A549 (cell line): ENCODE data around the gene PLD3. TPM values are rescaled to one million over a fixed set of nuclear protein-coding genes. Genes with fewer than 3 reads are reported as not detected.

Experiments used
- ATAC-seq, 2 experiments: fragments of 200-7000 bp in 1 of 2; fragments of >200 bp in 1 of 2; cut with Nextera tagmentation in 1 of 2; cut with Tn5 transposase in 1 of 2; 3 replicates each; pipeline versions ENCODE4 v1.8.0 to v1.9.1; 2018 to 2020; ENCODE audit warnings: mild to moderate bottlenecking in 1 of 2, moderate library complexity in 1 of 2
- CTCF ChIA-PET: fragments of 300-600 bp; sonication (Branson Sonifier 250); formaldehyde crosslinking; extraction: SDS; loops from one replicate; lab custom pipeline; 2021; ENCODE audit warnings: antibody characterized with exemption, inconsistent platforms; lab: Yijun Ruan, JAX
- POLR2A ChIA-PET: fragments of 350-600 bp; formaldehyde crosslinking; extraction: SDS; loops from one replicate; lab custom pipeline; 2021; ENCODE audit warnings: antibody characterized with exemption, inconsistent platforms; lab: Yijun Ruan, JAX
- DNase-seq, 2 experiments: peaks; one replicate each; pipeline versions ENCODE4 v3.0.0 to v3.0.0-alpha.2; 2011 to 2016; ENCODE audit warnings: low read depth in 1 of 2, low spot score in 1 of 2
- FAIRE-seq: peaks from 2 replicates; lab custom pipeline; 2011; peaks lifted over from hg19 to GRCh38; lab: Jason Lieb, UNC
- H3K27ac ChIP-seq, 2 experiments: fragments of >200 bp; sonication (Bioruptor Twin); formaldehyde crosslinking; 3 replicates each; pipeline ENCODE4 v1.5.1; 2016 to 2017
- H3K4me1 ChIP-seq: fragments of >200 bp; sonication (Bioruptor Twin); formaldehyde crosslinking; 3 replicates; pipeline ENCODE4 v1.6.1; 2016
- H3K4me2 ChIP-seq: fragments of >200 bp; sonication (Bioruptor Twin); formaldehyde crosslinking; 3 replicates; pipeline ENCODE4 v1.6.1; 2016
- H3K4me3 ChIP-seq: fragments of >200 bp; sonication (Bioruptor Twin); formaldehyde crosslinking; 3 replicates; pipeline ENCODE4 v1.5.1; 2016
- H3K9me3 ChIP-seq: fragments of >200 bp; sonication (Bioruptor Twin); formaldehyde crosslinking; 3 replicates; pipeline ENCODE4 v1.6.1; 2016
- BHLHE40 ChIP-seq: IDR thresholded peaks from 2 replicates; pipeline ENCODE4 v1.6.1; 2012; ENCODE audit warnings: low read depth, low read length, inconsistent platforms
- CTCF ChIP-seq: fragments of >200 bp; sonication (Bioruptor Twin); formaldehyde crosslinking; IDR thresholded peaks from 3 replicates; pipeline ENCODE4 v1.5.1; 2016
- EHMT2 ChIP-seq: fragments of 200-600 bp; sonication (generic); IDR thresholded peaks from 2 replicates; pipeline ENCODE4 v1.6.1; 2016; ENCODE audit warnings: antibody characterized with exemption, low read depth, mild to moderate bottlenecking, moderate library complexity
- ELK1 ChIP-seq: fragments of 150-350 bp; IDR thresholded peaks from 2 replicates; pipeline ENCODE4 v1.6.1; 2014; ENCODE audit warnings: low read depth, mild to moderate bottlenecking, low read length
- ESRRA ChIP-seq: fragments of 150-350 bp; IDR thresholded peaks from 2 replicates; pipeline ENCODE4 v1.6.1; 2014; ENCODE audit warnings: mild to moderate bottlenecking, low read length, borderline replicate concordance
- FOSL2 ChIP-seq, 2 experiments: fragments of 450-650 bp in 1 of 2; fragments of >200 bp in 1 of 2; sonication (Bioruptor Twin) in 1 of 2; formaldehyde crosslinking; IDR thresholded peaks; 2 replicates each; pipeline versions ENCODE4 v1.5.0 to v1.6.1; 2016 to 2020; ENCODE audit warnings: mild to moderate bottlenecking in 1 of 2, moderate library complexity in 1 of 2
- HDAC2 ChIP-seq: fragments of 200-600 bp; sonication (generic); IDR thresholded peaks from 2 replicates; pipeline ENCODE4 v1.6.1; 2016
- HOXB5 ChIP-seq: fragments of 250-450 bp; sonication (Bioruptor Pico); IDR thresholded peaks from 2 replicates; pipeline ENCODE4 v1.5.0; 2020; ENCODE audit warnings: mild to moderate bottlenecking, moderate library complexity
- JUNB ChIP-seq: fragments of >200 bp; sonication (Bioruptor Twin); formaldehyde crosslinking; IDR thresholded peaks from 2 replicates; pipeline ENCODE4 v1.6.1; 2016
- KDM5A ChIP-seq: fragments of 200-600 bp; sonication (generic); IDR thresholded peaks from 2 replicates; pipeline ENCODE4 v1.6.1; 2016; ENCODE audit warnings: antibody characterized with exemption, mild to moderate bottlenecking
- MAX ChIP-seq: IDR thresholded peaks from 2 replicates; pipeline ENCODE4 v1.6.1; 2012
- MYC ChIP-seq: IDR thresholded peaks from 2 replicates; pipeline ENCODE4 v1.6.1; 2012; ENCODE audit warnings: mild to moderate bottlenecking, inconsistent platforms, low read length, improper control_type of control experiment, borderline replicate concordance
- RAD21 ChIP-seq, 2 experiments: fragments of >200 bp in 1 of 2; sonication (Bioruptor Twin) in 1 of 2; formaldehyde crosslinking in 1 of 2; IDR thresholded peaks in 1 of 2; conservative IDR thresholded peaks in 1 of 2; 2 replicates in 1 of 2; 3 replicates in 1 of 2; pipeline ENCODE4 v1.6.1; 2012 to 2018; ENCODE audit warnings: inconsistent platforms in 1 of 2
- RARB ChIP-seq: fragments of 250-450 bp; sonication (Bioruptor Pico); IDR thresholded peaks from 2 replicates; pipeline ENCODE4 v1.8.0; 2021; ENCODE audit warnings: mild to moderate bottlenecking, moderate library complexity
- RCOR1 ChIP-seq: fragments of 150-350 bp; IDR thresholded peaks from 2 replicates; pipeline ENCODE4 v1.6.1; 2014; ENCODE audit warnings: antibody characterized with exemption, low read length, low read depth
- REST ChIP-seq: fragments of 200-600 bp; sonication (generic); IDR thresholded peaks from 2 replicates; pipeline ENCODE4 v1.6.1; 2016; ENCODE audit warnings: antibody characterized with exemption, mild to moderate bottlenecking, moderate library complexity
- RNF2 ChIP-seq: fragments of 200-600 bp; sonication (generic); IDR thresholded peaks from 2 replicates; pipeline ENCODE4 v1.6.1; 2016; ENCODE audit warnings: low read depth, mild to moderate bottlenecking, antibody characterized with exemption, moderate library complexity, borderline replicate concordance
- SMC3 ChIP-seq: fragments of >200 bp; sonication (Bioruptor Twin); formaldehyde crosslinking; IDR thresholded peaks from 3 replicates; pipeline ENCODE4 v1.6.1; 2018; ENCODE audit warnings: inconsistent platforms
- ZFP36 ChIP-seq: fragments of 450-650 bp; IDR thresholded peaks from 2 replicates; pipeline ENCODE4 v1.6.1; 2014; ENCODE audit warnings: borderline replicate concordance; ENCODE audit not compliant: partially characterized antibody
- WGBS: methylation state at CpG from one replicate; pipeline ENCODE4 v1.1.6; 2017; ENCODE audit errors: missing lambda C conversion rate; 5-methylcytosine and 5-hydroxymethylcytosine counted together
- polyA plus RNA-seq, 4 experiments: library from polyadenylated mRNA; depleted of rRNA in 3 of 4; stranded (reverse); fragments of >200 nt; fragmentation: RNase III in 1 of 4; extraction: RNeasy Plus Mini Kit Qiagen cat#74134 plus additional on column Dnase treatment in 1 of 4; gene quantifications; 2 replicates in 3 of 4; 3 replicates in 1 of 4; pipeline ENCODE4 v1.2.3, GENCODE V29; 2011 to 2017
- TF ChIP-seq, protein P1 (sequence below): fragments of >200 bp; sonication (Bioruptor Twin); formaldehyde crosslinking; IDR thresholded peaks from 2 replicates; pipeline ENCODE4 v1.6.1; 2016
- TF ChIP-seq, protein P2 (sequence below): fragments of >200 bp; sonication (Bioruptor Twin); formaldehyde crosslinking; IDR thresholded peaks from 3 replicates; pipeline ENCODE4 v1.6.1; 2016

The PLD3 gene
- polyA plus RNA-seq, 2 of the 4 experiments (the other 2 are of a cell fraction), result 265 to 290 TPM

GRCh38 chr19:40392123-40392522 is 43.6 kb downstream of the PLD3 start:
- no peaks in the 10 kb centered on the region for H3K4me1 ChIP-seq
- H3K4me2 ChIP-seq, result no peak overlapping the region
- CTCF ChIA-PET, result interaction anchor here (1.0 to 1.5 kb wide), 5 partner anchors 11 to 73 kb away, joined by 3 to 5 read pairs (median 4); no protein-coding TSS in a partner anchor
- no peak overlapping the region for H3K27ac ChIP-seq
- H3K9me3 ChIP-seq, result no peaks in the 10 kb centered on the region
- H3K4me3 ChIP-seq, result no peak overlapping the region
- peak; percentile 49 for FAIRE-seq
- DNase-seq, result no peak
- 67% methylated on average over 8 of the region's 8 CpGs for WGBS
- POLR2A ChIA-PET, result no interaction called here
- no peak for ATAC-seq
- TF ChIP-seq FOSL2 (IDR thresholded peaks at IDR 0.05) (no peak), FOSL2 (CRISPR knock-in tag; IDR thresholded peaks at IDR 0.05) (no peak), RNF2 (no peak), RCOR1 (no peak), BHLHE40 (no peak), MAX (no peak), ESRRA (no peak), HDAC2 (no peak)

- H3K9me3 ChIP-seq, result no peaks in the 10 kb centered on the region
- peak; percentile 61 for FAIRE-seq
- ChIA-PET POLR2A (no interaction called here), CTCF (interaction anchor here (0.7 to 1.5 kb wide), 11 partner anchors 8 to 242 kb away, joined by 3 to 5 read pairs (median 3); partner anchors contain the start of gene SERTAD1)
- H3K4me2 ChIP-seq, result no peak overlapping the region
- DNase-seq, result peak; percentile 67 to 81
- 34% methylated on average over 9 of the region's 9 CpGs for WGBS
- peak; percentile 78 to 89 for ATAC-seq
- TF ChIP-seq ZFP36, result peak; percentile 57
- no peak for TF ChIP-seq KDM5A
- no peak for TF ChIP-seq JUNB
- no peak for TF ChIP-seq HOXB5 (CRISPR knock-in tag)
- TF ChIP-seq RNF2, result no peak
- no peak for TF ChIP-seq ELK1
- peak; percentile 55 for TF ChIP-seq SMC3
- TF ChIP-seq EHMT2, result no peak
- TF ChIP-seq CTCF, result peak; percentile 49
- TF ChIP-seq RARB (CRISPR knock-in tag), result no peak
- no peak for TF ChIP-seq MYC
- no peak for TF ChIP-seq MAX
- TF ChIP-seq, protein P1, sequence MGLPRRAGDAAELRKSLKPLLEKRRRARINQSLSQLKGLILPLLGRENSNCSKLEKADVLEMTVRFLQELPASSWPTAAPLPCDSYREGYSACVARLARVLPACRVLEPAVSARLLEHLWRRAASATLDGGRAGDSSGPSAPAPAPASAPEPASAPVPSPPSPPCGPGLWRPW, result no peak
- peak; percentile 39 to 53; a peak in 4 of 5 replicates for TF ChIP-seq RAD21 (conservative IDR thresholded peaks at IDR 0.05 in 1 of 2, IDR thresholded peaks at IDR 0.05 in 1 of 2)
- TF ChIP-seq, protein P2, sequence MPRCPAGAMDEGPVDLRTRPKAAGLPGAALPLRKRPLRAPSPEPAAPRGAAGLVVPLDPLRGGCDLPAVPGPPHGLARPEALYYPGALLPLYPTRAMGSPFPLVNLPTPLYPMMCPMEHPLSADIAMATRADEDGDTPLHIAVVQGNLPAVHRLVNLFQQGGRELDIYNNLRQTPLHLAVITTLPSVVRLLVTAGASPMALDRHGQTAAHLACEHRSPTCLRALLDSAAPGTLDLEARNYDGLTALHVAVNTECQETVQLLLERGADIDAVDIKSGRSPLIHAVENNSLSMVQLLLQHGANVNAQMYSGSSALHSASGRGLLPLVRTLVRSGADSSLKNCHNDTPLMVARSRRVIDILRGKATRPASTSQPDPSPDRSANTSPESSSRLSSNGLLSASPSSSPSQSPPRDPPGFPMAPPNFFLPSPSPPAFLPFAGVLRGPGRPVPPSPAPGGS, result no peak
- no peak for TF ChIP-seq REST
- TF ChIP-seq, all 56 proteins: peak for 4
- Histone ChIP-seq H3K27ac (peak overlapping the region in 1 of 2 experiments; percentile 7; a peak in 2 of 6 replicates), H3K4me3 (no peak overlapping the region), H3K4me1 (no peaks in the 10 kb centered on the region)
Observed at GRCh38 chr19:40392894-40393517, 44.5 kb downstream of the PLD3 start.
